Measurements from ENCODE around the gene TMEM82. TPM values are rescaled to one million over a fixed set of nuclear protein-coding genes. Genes with fewer than 3 reads are reported as not detected.

TMEM82 gene
- total and polyA plus RNA-seq, 9 of the 15 experiments (the other 6 are each of a cell fraction or from before 2014, with no cell fraction given): not detected

DNA sequence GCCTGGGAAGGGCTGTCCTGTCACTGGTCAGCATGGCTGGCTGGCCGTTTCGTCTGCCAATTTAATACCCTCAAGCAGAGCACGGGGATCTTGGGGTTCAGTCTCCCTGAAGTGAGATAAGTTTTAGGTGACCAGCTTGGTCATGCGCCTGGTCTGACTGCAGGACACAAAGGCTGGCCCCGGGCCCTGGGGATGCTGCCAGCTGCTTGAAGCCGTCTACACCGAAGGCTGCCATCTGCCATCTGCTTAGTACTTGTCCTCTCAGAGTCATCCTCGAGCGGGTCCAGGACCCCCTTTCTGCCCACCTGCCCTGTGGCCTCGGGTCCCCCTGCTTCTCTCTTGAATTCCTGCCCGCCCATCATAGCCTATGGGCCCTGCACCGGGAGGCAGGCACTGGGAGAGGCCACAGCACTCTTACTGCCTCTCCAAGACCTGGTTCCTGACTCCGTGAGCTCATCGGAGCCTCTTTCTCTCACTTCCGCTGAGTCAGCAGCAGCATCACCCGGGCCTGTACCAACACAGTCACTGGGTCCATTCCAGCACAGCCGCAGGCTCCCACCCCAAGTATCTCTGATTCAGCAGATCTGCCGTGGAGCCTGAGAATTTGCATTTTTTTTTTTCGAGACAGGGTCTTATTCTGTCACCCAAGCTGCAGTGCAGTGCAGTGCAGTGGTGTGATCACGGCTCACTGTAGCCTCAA is 23.3 kb downstream of the TMEM82 start (continued):
- TF ChIP-seq, protein P1, sequence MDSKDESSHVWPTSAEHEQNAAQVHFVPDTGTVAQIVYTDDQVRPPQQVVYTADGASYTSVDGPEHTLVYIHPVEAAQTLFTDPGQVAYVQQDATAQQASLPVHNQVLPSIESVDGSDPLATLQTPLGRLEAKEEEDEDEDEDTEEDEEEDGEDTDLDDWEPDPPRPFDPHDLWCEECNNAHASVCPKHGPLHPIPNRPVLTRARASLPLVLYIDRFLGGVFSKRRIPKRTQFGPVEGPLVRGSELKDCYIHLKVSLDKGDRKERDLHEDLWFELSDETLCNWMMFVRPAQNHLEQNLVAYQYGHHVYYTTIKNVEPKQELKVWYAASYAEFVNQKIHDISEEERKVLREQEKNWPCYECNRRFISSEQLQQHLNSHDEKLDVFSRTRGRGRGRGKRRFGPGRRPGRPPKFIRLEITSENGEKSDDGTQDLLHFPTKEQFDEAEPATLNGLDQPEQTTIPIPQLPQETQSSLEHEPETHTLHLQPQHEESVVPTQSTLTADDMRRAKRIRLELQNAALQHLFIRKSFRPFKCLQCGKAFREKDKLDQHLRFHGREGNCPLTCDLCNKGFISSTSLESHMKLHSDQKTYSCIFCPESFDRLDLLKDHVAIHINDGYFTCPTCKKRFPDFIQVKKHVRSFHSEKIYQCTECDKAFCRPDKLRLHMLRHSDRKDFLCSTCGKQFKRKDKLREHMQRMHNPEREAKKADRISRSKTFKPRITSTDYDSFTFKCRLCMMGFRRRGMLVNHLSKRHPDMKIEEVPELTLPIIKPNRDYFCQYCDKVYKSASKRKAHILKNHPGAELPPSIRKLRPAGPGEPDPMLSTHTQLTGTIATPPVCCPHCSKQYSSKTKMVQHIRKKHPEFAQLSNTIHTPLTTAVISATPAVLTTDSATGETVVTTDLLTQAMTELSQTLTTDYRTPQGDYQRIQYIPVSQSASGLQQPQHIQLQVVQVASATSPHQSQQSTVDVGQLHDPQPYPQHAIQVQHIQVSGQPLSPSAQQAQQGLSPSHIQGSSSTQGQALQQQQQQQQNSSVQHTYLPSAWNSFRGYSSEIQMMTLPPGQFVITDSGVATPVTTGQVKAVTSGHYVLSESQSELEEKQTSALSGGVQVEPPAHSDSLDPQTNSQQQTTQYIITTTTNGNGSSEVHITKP (IDR thresholded peaks at IDR 0.05; ENCODE audit: partially characterized antibody): peak; percentile 93
- TF ChIP-seq ATF7 (IDR thresholded peaks at IDR 0.05) (peak; percentile 51; the same call in 1 of the 2 replicates), MAFK (IDR thresholded peaks at IDR 0.05; ENCODE audit: low read length) (peak; percentile 98), MAFG (tag; conservative IDR thresholded peaks at IDR 0.05) (peak; percentile 98), HNRNPLL (IDR thresholded peaks at IDR 0.05; ENCODE audit: low read depth, low read length, poor library complexity, severe bottlenecking) (no peak), IFI16 (CRISPR knock-in tag; IDR thresholded peaks at IDR 0.05) (no peak), GABPA (tag; conservative IDR thresholded peaks at IDR 0.05; ENCODE audit: low read depth) (peak; percentile 56), CREM (IDR thresholded peaks at IDR 0.05; ENCODE audit: low read depth) (peak; percentile 57; the same call in 1 of the 2 replicates), FOSL1 (tag; conservative IDR thresholded peaks at IDR 0.05) (peak; percentile 82), JUN (IDR thresholded peaks at IDR 0.05; ENCODE audit: borderline replicate concordance, low read depth, low read length) (peak; percentile 42; the same call in 1 of the 2 replicates), JUN (CRISPR knock-in tag; IDR thresholded peaks at IDR 0.05; ENCODE audit: borderline replicate concordance) (no peak), MTA3 (IDR thresholded peaks at IDR 0.05; ENCODE audit: borderline replicate concordance) (no peak), LCOR (CRISPR knock-in tag; IDR thresholded peaks at IDR 0.05) (no peak), ZNF384 (IDR thresholded peaks at IDR 0.05; ENCODE audit: low read depth, low read length) (no peak), ESRRB (CRISPR knock-in tag; IDR thresholded peaks at IDR 0.05; ENCODE audit: borderline replicate concordance) (no peak)
- TF ChIP-seq, protein P2, sequence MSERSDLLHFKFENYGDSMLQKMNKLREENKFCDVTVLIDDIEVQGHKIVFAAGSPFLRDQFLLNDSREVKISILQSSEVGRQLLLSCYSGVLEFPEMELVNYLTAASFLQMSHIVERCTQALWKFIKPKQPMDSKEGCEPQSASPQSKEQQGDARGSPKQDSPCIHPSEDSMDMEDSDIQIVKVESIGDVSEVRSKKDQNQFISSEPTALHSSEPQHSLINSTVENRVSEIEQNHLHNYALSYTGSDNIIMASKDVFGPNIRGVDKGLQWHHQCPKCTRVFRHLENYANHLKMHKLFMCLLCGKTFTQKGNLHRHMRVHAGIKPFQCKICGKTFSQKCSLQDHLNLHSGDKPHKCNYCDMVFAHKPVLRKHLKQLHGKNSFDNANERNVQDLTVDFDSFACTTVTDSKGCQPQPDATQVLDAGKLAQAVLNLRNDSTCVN (CRISPR knock-in tag; IDR thresholded peaks at IDR 0.05): no peak
- TF ChIP-seq, protein P3, sequence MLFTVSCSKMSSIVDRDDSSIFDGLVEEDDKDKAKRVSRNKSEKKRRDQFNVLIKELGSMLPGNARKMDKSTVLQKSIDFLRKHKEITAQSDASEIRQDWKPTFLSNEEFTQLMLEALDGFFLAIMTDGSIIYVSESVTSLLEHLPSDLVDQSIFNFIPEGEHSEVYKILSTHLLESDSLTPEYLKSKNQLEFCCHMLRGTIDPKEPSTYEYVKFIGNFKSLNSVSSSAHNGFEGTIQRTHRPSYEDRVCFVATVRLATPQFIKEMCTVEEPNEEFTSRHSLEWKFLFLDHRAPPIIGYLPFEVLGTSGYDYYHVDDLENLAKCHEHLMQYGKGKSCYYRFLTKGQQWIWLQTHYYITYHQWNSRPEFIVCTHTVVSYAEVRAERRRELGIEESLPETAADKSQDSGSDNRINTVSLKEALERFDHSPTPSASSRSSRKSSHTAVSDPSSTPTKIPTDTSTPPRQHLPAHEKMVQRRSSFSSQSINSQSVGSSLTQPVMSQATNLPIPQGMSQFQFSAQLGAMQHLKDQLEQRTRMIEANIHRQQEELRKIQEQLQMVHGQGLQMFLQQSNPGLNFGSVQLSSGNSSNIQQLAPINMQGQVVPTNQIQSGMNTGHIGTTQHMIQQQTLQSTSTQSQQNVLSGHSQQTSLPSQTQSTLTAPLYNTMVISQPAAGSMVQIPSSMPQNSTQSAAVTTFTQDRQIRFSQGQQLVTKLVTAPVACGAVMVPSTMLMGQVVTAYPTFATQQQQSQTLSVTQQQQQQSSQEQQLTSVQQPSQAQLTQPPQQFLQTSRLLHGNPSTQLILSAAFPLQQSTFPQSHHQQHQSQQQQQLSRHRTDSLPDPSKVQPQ (CRISPR knock-in tag; IDR thresholded peaks at IDR 0.05; ENCODE audit: borderline replicate concordance): no peak
